HAP-1 (cell line): ENCODE data around the gene HTRA1.

Source experiments
- DNase-seq, 2 experiments: peaks; one replicate each; pipeline ENCODE4 v3.0.0-alpha.2; 2016 to 2020; ENCODE audit warnings: low spot score in 2 of 2
- H3K27me3 ChIP-seq: fragments of 250-450 bp; sonication (Bioruptor Pico); 2 replicates; pipeline ENCODE4 v1.5.1; 2020; ENCODE audit warnings: low read depth, mild to moderate bottlenecking, moderate library complexity
- H3K36me3 ChIP-seq: fragments of 250-450 bp; sonication (Bioruptor Pico); replicated peaks from 2 replicates; pipeline ENCODE4 v1.5.1; 2020; ENCODE audit warnings: mild to moderate bottlenecking
- H3K4me1 ChIP-seq: fragments of 250-450 bp; sonication (Bioruptor Pico); 2 replicates; pipeline ENCODE4 v1.5.1; 2020; ENCODE audit warnings: mild to moderate bottlenecking
- H3K4me3 ChIP-seq: fragments of 250-450 bp; sonication (Bioruptor Pico); 2 replicates; pipeline ENCODE4 v1.5.1; 2020; ENCODE audit warnings: mild to moderate bottlenecking, moderate library complexity
- H3K9me3 ChIP-seq: fragments of 250-450 bp; sonication (Bioruptor Pico); 2 replicates; pipeline ENCODE4 v1.5.1; 2020; ENCODE audit warnings: mild to moderate bottlenecking, moderate library complexity
- in situ Hi-C: fragments of 300-500 bp; cut with MboI; formaldehyde crosslinking; loops from 3 replicates; pipeline ENCODE4 v1.14.3; 2020; ENCODE audit warnings: low sequenced_read_pairs, inconsistent platforms, mixed read lengths

Gene HTRA1

DNA sequence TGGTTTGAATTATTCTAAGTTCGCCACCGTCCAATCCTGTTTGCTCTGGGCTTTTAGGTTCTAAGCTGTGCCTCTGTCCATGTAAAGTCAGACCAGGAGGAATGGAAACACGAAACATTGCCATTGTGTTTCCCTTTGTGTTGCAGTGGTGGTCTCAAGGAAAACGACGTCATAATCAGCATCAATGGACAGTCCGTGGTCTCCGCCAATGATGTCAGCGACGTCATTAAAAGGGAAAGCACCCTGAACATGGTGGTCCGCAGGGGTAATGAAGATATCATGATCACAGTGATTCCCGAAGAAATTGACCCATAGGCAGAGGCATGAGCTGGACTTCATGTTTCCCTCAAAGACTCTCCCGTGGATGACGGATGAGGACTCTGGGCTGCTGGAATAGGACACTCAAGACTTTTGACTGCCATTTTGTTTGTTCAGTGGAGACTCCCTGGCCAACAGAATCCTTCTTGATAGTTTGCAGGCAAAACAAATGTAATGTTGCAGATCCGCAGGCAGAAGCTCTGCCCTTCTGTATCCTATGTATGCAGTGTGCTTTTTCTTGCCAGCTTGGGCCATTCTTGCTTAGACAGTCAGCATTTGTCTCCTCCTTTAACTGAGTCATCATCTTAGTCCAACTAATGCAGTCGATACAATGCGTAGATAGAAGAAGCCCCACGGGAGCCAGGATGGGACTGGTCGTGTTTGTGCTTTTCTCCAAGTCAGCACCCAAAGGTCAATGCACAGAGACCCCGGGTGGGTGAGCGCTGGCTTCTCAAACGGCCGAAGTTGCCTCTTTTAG, 52.9 kb downstream of the HTRA1 start:
- H3K4me1 ChIP-seq, result no peaks in the 10 kb centered on the region
- in situ Hi-C loops, result no loop called here

DNA sequence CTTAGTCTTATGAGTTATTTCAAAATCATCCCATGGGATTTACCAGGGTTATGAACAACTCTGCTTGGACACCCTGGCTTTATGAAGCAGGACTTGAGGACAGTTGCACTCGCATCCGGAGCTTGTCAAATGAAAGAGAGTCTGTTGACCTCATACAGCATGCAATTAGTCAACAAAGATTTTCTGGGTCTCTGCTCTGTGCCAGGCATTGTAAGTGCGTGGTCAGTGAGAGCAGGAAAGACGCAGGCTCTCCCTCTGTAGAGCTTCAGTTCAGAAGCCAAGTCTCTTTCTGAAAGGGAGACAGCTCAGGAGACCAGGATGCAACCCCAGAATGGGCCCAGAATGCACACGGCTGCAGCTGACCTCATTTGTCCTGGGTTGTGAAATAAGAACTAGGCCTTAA, 53.7 kb downstream of the HTRA1 start:
- no peaks in the 10 kb centered on the region for H3K4me1 ChIP-seq
- no peaks in the 10 kb centered on the region for H3K9me3 ChIP-seq
- H3K36me3 ChIP-seq, result no peaks in the 10 kb centered on the region
- in situ Hi-C loops, result no loop called here
- no peak for DNase-seq
- H3K27me3 ChIP-seq, result no peaks in the 10 kb centered on the region
- H3K4me3 ChIP-seq, result no peak overlapping the region

More for the DNA sequence above, 52.9 kb downstream of the HTRA1 start:
- Histone ChIP-seq H3K27me3 (no peaks in the 10 kb centered on the region), H3K9me3 (no peaks in the 10 kb centered on the region), H3K36me3 (no peaks in the 10 kb centered on the region), H3K4me3 (no peak overlapping the region)
- no peak for DNase-seq

DNA sequence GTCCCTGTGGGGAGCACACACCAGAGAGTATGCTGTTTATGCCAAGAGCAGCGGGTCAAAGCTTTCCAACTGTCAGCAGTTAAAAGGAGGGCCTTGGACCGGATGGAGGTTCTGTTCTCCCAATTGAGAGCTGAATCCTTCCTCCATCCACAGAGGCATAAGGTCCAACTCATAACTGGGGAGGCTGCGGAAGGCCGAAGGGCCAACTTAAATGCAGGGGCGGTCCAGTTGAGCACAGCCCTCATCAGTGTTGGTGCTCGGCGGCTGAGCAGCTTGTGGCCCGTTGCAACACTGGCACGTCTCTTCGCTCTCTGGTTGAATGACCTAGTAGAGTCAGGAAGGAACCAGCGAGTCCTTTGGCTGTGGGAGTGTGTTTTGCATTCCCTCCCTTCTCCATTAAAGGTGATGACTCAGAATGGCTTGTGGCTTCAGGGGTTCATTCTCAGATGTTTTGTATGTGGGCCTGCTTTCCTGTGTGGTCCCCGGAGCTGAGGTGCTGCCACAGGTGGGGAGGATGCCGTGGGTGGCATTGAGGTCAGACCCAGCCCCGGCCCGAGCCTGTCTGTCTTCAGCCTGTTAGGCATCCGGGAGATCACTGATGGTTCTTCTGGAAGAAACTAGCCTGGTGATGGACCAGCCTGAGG, 54.4 kb downstream of the HTRA1 start:
- Histone ChIP-seq H3K9me3 (no peaks in the 10 kb centered on the region), H3K4me3 (no peak overlapping the region), H3K36me3 (no peaks in the 10 kb centered on the region), H3K27me3 (no peaks in the 10 kb centered on the region), H3K4me1 (no peaks in the 10 kb centered on the region)
- in situ Hi-C loops, result no loop called here
- DNase-seq, result no peak

DNA sequence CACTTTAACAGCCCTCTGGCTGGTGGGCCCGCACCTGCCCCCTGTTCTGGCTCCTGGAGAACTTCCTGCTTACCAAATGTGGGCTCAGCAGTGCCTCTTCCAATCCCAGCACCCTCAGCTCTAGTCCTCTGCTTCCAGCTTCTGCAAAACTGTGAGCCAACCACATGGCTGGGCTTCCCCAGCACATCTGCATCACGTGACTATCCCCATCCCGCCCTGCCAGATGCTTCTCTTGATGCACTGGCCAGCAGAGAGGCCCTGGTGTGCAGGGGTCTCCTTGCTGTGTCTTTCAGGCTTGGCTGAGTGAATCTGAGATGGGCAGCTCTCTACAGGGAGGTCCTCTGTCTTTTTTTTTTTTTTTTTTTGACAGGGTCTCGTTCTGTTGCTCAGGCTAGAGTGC, 55.4 kb downstream of the HTRA1 start:
- H3K27me3 ChIP-seq, result no peaks in the 10 kb centered on the region
- in situ Hi-C loops, result no loop called here
- no peaks in the 10 kb centered on the region for H3K4me1 ChIP-seq
- no peaks in the 10 kb centered on the region for H3K36me3 ChIP-seq
- H3K9me3 ChIP-seq, result no peaks in the 10 kb centered on the region
- no peak overlapping the region for H3K4me3 ChIP-seq
- DNase-seq, result no peak

DNA sequence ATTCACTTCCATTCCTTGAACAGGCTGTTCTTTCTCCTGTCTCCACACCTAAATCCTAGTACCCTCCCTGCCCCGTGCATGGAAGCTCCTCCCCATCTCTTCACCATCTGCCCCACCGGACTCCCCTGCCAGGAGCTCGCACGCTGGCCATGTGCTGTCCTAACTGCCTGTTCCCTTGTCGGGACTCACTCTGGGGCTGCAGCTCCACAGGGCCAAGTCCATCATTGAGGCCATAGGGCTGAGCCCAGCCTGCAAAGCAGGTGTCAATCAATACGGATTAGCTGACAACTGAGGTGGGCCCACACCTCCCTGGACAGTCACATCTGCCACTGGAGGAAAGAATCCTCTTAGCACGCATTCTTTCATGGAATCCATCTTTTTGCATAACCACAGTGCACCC, 57.8 kb downstream of the HTRA1 start:
- no peak overlapping the region for H3K4me3 ChIP-seq
- no peaks in the 10 kb centered on the region for H3K27me3 ChIP-seq
- in situ Hi-C loops, result no loop called here
- no peaks in the 10 kb centered on the region for H3K36me3 ChIP-seq
- DNase-seq, result no peak
- H3K9me3 ChIP-seq, result no peaks in the 10 kb centered on the region
- H3K4me1 ChIP-seq, result no peaks in the 10 kb centered on the region

DNA sequence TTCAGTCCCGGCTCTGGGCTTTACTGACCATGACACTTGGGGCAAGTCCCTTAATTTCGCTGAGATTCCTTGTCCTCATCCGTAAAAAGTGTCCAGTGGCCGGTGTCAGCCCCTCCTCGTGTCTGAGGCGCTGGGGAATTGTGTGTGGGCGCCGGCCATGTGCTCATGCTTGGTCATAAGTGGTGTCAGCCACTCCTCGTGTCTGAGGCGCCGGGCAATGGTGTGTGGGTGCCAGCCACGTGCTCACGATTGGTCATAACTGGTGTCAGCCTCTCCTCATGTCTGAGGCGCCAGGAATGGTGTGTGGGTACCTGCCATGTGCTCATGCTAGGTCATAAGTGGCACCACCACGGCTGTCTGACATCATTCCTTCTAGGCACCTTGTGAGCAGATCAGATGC, 58.5 kb downstream of the HTRA1 start:
- DNase-seq, result no peak
- in situ Hi-C loops, result no loop called here
- Histone ChIP-seq H3K4me3 (no peak overlapping the region), H3K4me1 (no peaks in the 10 kb centered on the region), H3K27me3 (no peaks in the 10 kb centered on the region), H3K36me3 (no peaks in the 10 kb centered on the region), H3K9me3 (no peaks in the 10 kb centered on the region)

DNA sequence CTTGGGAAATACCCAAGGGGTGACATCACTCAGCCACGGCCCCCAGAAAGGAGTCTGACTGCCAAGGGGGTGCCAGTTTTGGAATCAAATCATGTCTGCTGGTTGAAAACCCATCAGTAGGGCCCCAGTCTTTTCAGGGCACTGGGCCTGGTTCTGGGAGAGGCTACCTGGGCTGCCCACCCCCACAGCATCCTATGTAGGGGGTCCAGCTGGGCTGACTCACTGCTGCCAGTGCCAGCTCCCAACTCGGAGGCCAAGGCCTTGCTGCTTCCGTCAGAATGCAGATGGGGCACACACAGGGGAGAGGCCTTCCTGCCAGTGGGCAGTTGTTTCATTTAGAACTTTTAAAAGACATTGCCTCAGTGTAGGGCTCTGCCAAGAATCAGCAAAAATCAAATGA, 59.7 kb downstream of the HTRA1 start:
- in situ Hi-C loops, result no loop called here

DNA sequence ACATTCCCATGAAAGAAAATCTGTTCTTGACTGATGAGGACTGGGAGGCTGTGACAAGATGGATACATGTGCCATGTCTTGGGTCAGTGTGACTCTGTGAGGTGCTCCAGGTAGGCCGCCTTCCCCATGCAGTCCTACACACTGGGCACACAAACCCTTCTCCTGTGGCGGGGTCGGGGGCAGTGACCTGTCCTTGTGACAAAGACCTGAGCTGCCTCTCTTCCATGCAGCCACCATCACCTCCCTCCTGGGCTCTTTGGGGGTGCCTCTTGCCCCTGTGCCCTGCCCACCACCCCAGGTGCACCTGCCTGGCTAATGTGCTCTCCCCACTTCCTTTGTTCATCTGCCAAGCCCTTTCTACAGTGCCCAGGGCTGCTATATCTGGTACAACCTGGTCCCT, 63.5 kb downstream of the HTRA1 start:
- H3K4me1 ChIP-seq, result no peaks in the 10 kb centered on the region
- no peaks in the 10 kb centered on the region for H3K36me3 ChIP-seq
- no peak for DNase-seq
- H3K9me3 ChIP-seq, result no peaks in the 10 kb centered on the region
- H3K27me3 ChIP-seq, result no peaks in the 10 kb centered on the region
- H3K4me3 ChIP-seq, result no peak overlapping the region
- in situ Hi-C loops, result no loop called here

More for the DNA sequence above, 59.7 kb downstream of the HTRA1 start:
- Histone ChIP-seq H3K4me1 (no peaks in the 10 kb centered on the region), H3K36me3 (no peaks in the 10 kb centered on the region), H3K4me3 (no peak overlapping the region), H3K27me3 (no peaks in the 10 kb centered on the region), H3K9me3 (no peaks in the 10 kb centered on the region)
- no peak for DNase-seq

DNA sequence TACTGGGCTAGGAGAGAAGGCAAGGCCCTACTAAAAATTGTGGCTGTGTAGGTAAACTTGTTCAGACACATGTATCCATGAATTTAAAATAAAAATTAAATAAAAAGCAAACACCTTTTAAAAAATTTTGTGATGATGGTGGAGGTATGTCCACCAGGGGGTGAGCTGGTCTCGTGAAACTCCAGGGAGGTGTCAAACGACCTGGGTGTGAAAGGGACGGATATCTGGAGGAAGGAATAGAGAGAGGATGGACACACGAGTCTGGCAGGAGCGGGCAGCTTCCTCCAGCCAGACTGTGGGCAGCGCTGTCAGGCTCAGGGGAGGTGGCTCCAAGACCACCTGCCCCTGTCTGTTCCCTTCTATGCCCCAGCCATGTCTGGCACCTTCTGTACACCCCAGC, 64.4 kb downstream of the HTRA1 start:
- no peaks in the 10 kb centered on the region for H3K4me1 ChIP-seq
- no peaks in the 10 kb centered on the region for H3K9me3 ChIP-seq
- no peaks in the 10 kb centered on the region for H3K36me3 ChIP-seq
- no peak overlapping the region for H3K4me3 ChIP-seq
- H3K27me3 ChIP-seq, result no peaks in the 10 kb centered on the region
- in situ Hi-C loops, result no loop called here
- DNase-seq, result no peak

DNA sequence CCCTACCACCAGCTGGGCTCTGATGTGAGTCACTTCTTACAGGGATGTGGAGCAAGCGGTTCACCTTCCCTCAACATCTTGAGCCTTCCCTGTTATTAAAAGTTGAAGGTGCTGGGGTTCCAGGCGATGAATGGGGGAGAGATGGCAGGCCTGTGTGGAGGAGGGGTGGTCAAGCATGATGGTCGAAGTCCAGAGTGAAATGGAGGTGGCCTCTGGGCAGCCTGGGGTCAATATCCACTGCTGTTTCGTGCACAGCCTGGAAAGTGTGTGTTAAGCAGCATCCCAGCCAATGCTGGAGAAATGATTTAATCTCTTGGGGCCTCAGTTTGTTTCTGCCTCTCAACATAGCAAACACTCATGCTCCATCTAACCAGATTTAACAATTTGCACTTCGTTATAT, 65.5 kb downstream of the HTRA1 start:
- in situ Hi-C loops, result no loop called here
- no peak for DNase-seq
- Histone ChIP-seq H3K9me3 (no peaks in the 10 kb centered on the region), H3K4me3 (no peak overlapping the region), H3K36me3 (no peaks in the 10 kb centered on the region), H3K27me3 (no peaks in the 10 kb centered on the region), H3K4me1 (no peaks in the 10 kb centered on the region)

DNA sequence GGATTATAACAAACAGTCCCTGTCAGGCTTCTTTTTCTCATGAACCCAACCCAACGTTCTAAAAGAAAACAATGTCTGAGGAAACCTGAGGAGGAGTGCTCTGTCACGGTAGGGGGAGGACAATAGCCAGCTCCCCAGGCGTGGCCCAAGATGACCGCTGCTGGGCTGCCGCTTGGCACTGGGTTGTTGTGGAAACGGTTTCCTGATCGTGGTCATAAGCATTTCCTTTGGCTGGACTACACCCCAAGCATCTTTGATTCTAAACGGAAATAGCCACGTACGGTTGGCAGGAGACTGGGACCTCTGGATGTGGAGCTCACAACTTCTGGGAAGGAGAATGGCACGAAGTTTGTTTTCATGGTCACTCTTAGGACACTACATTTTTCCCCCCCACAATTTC, 68.8 kb downstream of the HTRA1 start:
- in situ Hi-C loops, result no loop called here
- no peak overlapping the region for H3K4me3 ChIP-seq
- H3K4me1 ChIP-seq, result no peaks in the 10 kb centered on the region
- DNase-seq, result no peak
- no peaks in the 10 kb centered on the region for H3K9me3 ChIP-seq
- H3K36me3 ChIP-seq, result no peaks in the 10 kb centered on the region
- H3K27me3 ChIP-seq, result no peaks in the 10 kb centered on the region

DNA sequence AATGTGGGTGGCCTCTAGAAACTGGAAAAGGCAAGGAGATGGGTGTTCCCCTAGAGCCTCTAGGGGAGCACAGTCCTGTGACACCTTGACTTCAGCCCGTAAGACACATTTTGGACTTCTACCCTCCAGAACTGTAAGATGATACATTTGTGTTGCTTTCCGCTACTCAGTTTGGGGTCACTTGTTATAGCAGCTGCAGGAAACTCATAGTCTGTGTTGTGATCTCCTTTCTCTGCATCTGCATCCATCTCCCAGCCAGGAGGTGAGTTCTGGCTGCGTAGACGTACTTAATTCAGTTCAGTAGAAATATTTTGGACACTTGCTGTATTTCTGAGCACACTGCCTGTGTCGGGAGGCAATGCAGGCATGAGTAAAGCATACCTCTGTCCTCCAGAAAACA, 69.9 kb downstream of the HTRA1 start:
- Histone ChIP-seq H3K27me3 (no peaks in the 10 kb centered on the region), H3K9me3 (no peaks in the 10 kb centered on the region), H3K4me3 (no peak overlapping the region), H3K36me3 (no peaks in the 10 kb centered on the region), H3K4me1 (no peaks in the 10 kb centered on the region)
- no peak for DNase-seq
- in situ Hi-C loops, result no loop called here

DNA sequence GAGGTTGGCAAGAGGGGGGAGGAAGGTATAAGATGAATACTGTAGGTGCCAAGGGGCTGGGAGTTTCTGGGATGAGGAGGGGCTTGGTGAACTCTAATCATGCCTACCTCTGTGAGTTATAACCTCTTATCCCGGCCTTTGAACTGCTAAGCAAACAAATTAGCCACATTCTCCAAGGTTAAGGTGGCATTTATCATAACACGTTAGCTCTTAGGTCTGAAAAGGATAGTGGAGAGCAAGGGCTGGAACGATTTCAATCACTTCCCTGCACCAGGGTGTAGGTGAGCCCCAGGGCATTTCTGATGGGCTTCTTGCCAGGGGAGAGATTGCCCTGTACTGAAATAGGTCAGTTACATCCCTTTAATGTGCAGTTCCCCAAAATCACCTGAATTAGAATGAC, 70.6 kb downstream of the HTRA1 start:
- H3K36me3 ChIP-seq, result no peaks in the 10 kb centered on the region
- no peaks in the 10 kb centered on the region for H3K4me1 ChIP-seq
- in situ Hi-C loops, result no loop called here
- no peak overlapping the region for H3K4me3 ChIP-seq
- DNase-seq, result no peak
- H3K27me3 ChIP-seq, result no peaks in the 10 kb centered on the region
- H3K9me3 ChIP-seq, result no peaks in the 10 kb centered on the region

DNA sequence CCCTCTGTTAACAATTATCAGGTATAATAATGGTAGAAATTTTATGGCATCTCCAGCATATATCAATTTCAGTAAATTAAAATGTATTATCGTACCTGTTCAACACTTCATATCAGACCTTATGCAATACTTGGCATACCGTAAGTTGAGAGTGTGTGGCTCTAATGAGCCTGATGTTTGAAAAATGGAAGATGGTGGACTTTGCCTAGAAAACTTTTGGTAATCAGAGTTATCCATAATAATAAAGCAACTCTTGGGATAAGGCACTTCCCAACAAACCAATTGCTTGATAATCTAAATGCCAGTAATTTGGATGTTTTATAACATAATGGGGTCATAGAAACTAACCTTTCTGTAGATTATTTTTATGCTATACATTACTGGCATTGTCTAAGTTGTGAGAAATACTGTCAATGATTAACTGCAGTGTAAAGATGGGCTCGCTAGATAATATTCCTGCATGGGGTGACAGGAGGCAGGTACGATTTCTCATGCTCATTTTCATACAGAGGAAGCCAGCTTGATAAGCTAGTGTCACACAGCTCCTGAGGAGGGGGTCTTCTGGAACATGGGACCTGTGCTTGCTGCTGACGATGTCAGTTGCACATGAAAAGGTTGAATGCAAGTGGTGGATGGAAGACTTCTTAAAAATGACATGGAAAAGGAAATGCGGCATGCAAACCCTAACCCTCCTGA, 71.4 kb downstream of the HTRA1 start:
- Histone ChIP-seq H3K27me3 (no peaks in the 10 kb centered on the region), H3K36me3 (no peaks in the 10 kb centered on the region), H3K4me3 (no peak overlapping the region), H3K9me3 (no peaks in the 10 kb centered on the region), H3K4me1 (no peaks in the 10 kb centered on the region)
- in situ Hi-C loops, result no loop called here
- no peak for DNase-seq
